GM12872 (cell line): ENCODE data around the gene ASB6.

Experiments
- CTCF ChIP-seq: IDR thresholded peaks from 3 replicates; pipeline ENCODE4 v1.5.1; 2011; ENCODE audit warnings: low read depth, mild to moderate bottlenecking, low read length, moderate library complexity; ENCODE audit not compliant: insufficient read depth

Gene ASB6

GRCh38 chr9:129591916-129592315 is 50.0 kb downstream of the ASB6 start:
- TF ChIP-seq CTCF = no peak

GRCh38 chr9:129590466-129590865 is 51.5 kb downstream of the ASB6 start:
- no peak for TF ChIP-seq CTCF

DNA sequence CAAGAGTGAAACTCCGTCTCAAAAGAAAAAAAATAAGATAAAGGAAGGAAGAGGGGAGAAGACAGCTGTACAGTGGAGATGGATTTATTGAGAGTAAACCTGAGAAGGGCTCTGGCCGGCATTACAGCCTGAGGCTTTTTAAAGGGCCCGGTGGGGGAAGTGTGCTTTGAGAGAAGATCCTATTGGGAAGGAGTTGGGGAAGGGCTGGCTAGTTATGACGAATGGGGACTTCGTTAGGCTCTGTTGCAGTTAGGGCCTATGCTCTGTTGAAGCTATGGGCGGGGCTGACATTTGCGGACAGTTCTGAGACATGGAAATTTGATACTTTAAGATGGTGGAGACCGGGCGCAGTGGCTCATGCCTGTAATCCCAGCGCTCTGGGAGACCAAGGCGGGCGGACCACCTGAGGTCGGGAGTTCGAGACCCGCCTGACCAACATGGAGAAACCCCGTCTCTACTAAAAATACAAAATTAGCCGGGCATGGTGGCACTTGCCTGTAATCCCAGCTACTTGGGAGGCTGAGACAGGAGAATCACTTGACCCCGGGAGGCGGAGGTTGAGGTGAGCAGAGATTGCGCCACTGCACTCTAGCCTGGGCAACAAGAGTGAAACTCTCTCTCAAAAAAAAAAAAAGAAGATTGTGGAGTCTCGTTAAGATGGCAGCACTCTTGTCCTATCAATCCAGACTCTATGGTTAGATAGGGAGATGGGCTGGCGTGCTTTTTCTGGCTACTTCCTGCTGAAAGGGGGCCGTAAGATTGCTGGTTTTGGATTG is 54.3 kb downstream of the ASB6 start:
- TF ChIP-seq CTCF = no peak

DNA sequence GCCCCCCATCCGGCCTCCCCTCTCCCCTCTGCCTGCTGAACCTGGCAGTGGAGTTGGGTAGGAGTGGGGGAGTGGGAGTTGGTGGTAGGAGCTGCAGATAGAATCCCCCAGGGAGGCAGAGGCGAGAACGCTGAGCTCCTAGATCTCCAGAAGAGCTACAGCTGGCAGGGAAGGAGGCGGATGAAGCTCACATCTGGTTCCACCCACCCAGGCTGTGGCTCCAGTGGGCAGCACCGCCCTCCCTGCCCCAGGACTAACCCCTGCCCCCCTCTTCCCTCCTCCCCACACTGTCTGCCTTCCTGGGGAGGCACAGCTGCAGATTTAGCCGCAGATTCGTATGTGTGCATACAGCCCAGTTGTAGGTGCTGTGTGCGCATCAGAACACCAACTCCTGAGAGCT is 55.3 kb downstream of the ASB6 start:
- no peak for TF ChIP-seq CTCF

GRCh38 chr9:129586245-129586644 is 55.7 kb downstream of the ASB6 start:
- peak; percentile 16; the same call in 1 of the 3 replicates for TF ChIP-seq CTCF

DNA sequence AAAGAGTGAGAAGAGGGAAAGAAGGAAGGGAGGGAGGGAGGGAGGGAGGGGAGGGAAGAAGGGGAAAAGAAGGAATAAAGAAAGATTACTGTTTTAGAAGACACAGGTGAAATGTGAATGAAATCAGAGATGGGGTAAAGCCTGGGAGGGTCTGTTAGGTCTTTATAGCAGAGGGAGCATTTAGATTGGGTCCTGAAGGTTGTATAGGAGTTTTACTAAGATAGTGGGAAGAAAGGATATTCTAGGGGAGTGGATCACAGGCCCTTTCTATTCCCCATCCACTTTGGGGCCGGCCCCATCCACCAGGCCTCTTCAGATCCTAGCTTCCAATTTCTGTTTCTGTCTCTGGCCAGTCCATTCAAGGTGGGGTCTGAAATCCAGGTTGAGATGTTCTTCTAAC is 56.6 kb downstream of the ASB6 start:
- no peak for TF ChIP-seq CTCF
